ENCODE data around the gene TLR6.

The TLR6 gene

DNA sequence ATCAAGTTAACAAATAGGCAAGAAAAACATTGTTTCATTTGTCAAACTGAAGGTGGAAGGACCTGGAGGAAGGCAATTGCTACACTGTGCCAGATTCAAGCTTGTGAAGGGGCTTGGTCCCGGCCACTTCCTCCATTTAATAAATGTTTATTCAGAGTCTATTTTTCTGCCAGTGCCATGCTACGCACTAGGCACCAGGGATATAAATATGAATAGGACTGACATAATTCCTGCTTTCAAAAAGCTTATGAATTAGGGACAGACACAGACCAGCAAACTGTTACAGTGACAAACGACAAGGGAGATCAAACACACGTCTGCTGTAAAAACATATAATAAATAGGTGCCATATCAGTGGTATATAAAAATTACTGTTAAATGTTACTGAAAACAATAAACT lies 571 bp downstream of the TLR6 start:
- H3K4ac ChIP-seq (ENCODE audit: low read depth in 1 of 2, low read length in 2 of 2) = no peak overlapping the region
- no peak overlapping the region for H2BK12ac ChIP-seq (ENCODE audit: low read length in 2 of 2)
- peak overlapping the region; percentile 84 for H3K9ac ChIP-seq (ENCODE audit: low read length)
- WGBS = 90% methylated on average over 2 of the region's 4 CpGs
- no peaks in the 10 kb centered on the region for H3K27me3 ChIP-seq (ENCODE audit: control insufficient read depth in 1 of 2, insufficient read depth in 1 of 2, low read length in 2 of 2)
- H3K14ac ChIP-seq (ENCODE audit: low read length in 2 of 2) = no peak overlapping the region
- no peak overlapping the region for H2BK5ac ChIP-seq (ENCODE audit: low read depth, low read length, poor library complexity, severe bottlenecking)
- H3K79me1 ChIP-seq (replicated peaks; ENCODE audit: low read length, poor library complexity, severe bottlenecking) = peaks cover 5% of the 10 kb centered on the region
- peak overlapping the region in 1 of 2 experiments; percentile 65 for H3K4me3 ChIP-seq (ENCODE audit: insufficient read depth in 1 of 2, low read depth in 1 of 2, low read length in 2 of 2)
- no peak overlapping the region for H3K27ac ChIP-seq (ENCODE audit: low read length, poor library complexity, severe bottlenecking)
- H2AK5ac ChIP-seq (ENCODE audit: low read length, severe bottlenecking) = peak overlapping the region; percentile 13
- H3K23ac ChIP-seq (ENCODE audit: low read length in 2 of 2) = no peak overlapping the region
- H3K18ac ChIP-seq (ENCODE audit: low read depth in 1 of 2, low read length in 2 of 2) = no peak overlapping the region
- no peak overlapping the region for H4K8ac ChIP-seq (ENCODE audit: low read length)
- H3K4me1 ChIP-seq (ENCODE audit: control insufficient read depth, insufficient read depth, low read depth, low read length) = peaks cover 7% of the 10 kb centered on the region
- no peak overlapping the region for H2BK120ac ChIP-seq (ENCODE audit: low read depth, low read length)
- H3K36me3 ChIP-seq (ENCODE audit: control insufficient read depth in 1 of 2, insufficient read depth in 2 of 2, low read depth in 1 of 2, low read length in 2 of 2) = no peaks in the 10 kb centered on the region
- H2AFZ ChIP-seq (ENCODE audit: low read depth, low read length) = no peak overlapping the region
- H2BK15ac ChIP-seq (ENCODE audit: low read depth, poor library complexity, severe bottlenecking) = no peak overlapping the region
- no peak for DNase-seq
- H4K91ac ChIP-seq (ENCODE audit: low read length) = no peak overlapping the region
- no peaks in the 10 kb centered on the region for H3K9me3 ChIP-seq (ENCODE audit: control insufficient read depth, low read length)
- peak overlapping the region; percentile 53 for H3K4me2 ChIP-seq (ENCODE audit: low read length, poor library complexity, severe bottlenecking)

DNA sequence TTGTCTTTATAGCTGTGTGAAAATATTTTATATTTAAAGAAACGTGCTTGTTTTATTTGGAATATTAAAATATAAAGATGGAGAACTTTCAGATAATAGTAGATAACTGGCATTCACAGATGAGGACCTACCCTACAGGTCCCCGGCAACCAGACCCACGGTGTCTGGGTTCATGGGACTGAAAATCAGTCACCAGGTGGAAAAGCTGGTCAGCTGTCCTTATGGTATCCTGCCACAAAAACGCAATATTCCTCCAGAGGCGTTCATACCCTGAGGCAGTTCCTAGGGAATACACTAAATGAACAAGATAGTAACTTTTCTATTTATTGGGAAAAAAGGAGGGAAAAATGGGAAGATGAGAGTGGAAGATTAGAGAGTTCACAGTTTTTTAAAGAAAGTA lies 1.2 kb downstream of the TLR6 start:
- Histone ChIP-seq H2BK120ac (ENCODE audit: low read depth, low read length) (no peak overlapping the region), H3K27ac (ENCODE audit: low read length, poor library complexity, severe bottlenecking) (no peak overlapping the region), H3K4me3 (ENCODE audit: insufficient read depth in 1 of 2, low read depth in 1 of 2, low read length in 2 of 2) (no peak overlapping the region), H3K9me3 (ENCODE audit: control insufficient read depth, low read length) (no peaks in the 10 kb centered on the region), H2AK5ac (ENCODE audit: low read length, severe bottlenecking) (no peak overlapping the region), H2BK5ac (ENCODE audit: low read depth, low read length, poor library complexity, severe bottlenecking) (peak overlapping the region; percentile 79), H2BK15ac (ENCODE audit: low read depth, poor library complexity, severe bottlenecking) (no peak overlapping the region), H4K91ac (ENCODE audit: low read length) (no peak overlapping the region), H3K18ac (ENCODE audit: low read depth in 1 of 2, low read length in 2 of 2) (no peak overlapping the region), H3K36me3 (ENCODE audit: control insufficient read depth in 1 of 2, insufficient read depth in 2 of 2, low read depth in 1 of 2, low read length in 2 of 2) (no peaks in the 10 kb centered on the region), H3K27me3 (ENCODE audit: control insufficient read depth in 1 of 2, insufficient read depth in 1 of 2, low read length in 2 of 2) (no peaks in the 10 kb centered on the region), H2BK12ac (ENCODE audit: low read length in 2 of 2) (no peak overlapping the region), H3K23ac (ENCODE audit: low read length in 2 of 2) (no peak overlapping the region), H3K4ac (ENCODE audit: low read depth in 1 of 2, low read length in 2 of 2) (no peak overlapping the region), H3K79me1 (replicated peaks; ENCODE audit: low read length, poor library complexity, severe bottlenecking) (peaks cover 5% of the 10 kb centered on the region), H2AFZ (ENCODE audit: low read depth, low read length) (no peak overlapping the region), H3K9ac (ENCODE audit: low read length) (peak overlapping the region; percentile 84), H3K14ac (ENCODE audit: low read length in 2 of 2) (no peak overlapping the region), H3K4me1 (ENCODE audit: control insufficient read depth, insufficient read depth, low read depth, low read length) (peaks cover 7% of the 10 kb centered on the region), H4K8ac (ENCODE audit: low read length) (peak overlapping the region; percentile 77), H3K4me2 (ENCODE audit: low read length, poor library complexity, severe bottlenecking) (no peak overlapping the region)
- no peak for DNase-seq
- 97% methylated on average over 5 of the region's 5 CpGs for WGBS

DNA sequence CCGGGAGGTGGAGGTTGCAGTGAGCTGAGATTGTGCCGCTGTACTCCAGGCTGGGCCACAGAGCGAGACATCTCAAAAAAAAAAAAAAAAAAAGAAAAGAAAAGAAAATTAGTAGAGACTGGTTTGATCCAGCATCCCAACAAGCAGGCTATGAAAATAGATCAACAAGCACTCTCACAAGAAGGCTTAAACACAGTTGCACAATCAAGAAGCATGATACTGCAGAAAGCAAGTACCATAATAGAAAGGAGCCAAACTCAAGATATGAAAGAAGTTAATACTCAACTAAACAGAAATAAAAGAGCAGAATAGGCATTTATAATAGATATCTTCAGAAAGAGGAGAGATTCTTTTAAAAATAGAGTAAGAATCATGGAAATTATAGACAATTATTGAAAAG lies 10.6 kb downstream of the TLR6 start:
- Histone ChIP-seq H2BK12ac (ENCODE audit: low read length in 2 of 2) (no peak overlapping the region), H3K4me1 (ENCODE audit: control insufficient read depth, insufficient read depth, low read depth, low read length) (no peaks in the 10 kb centered on the region), H3K79me1 (replicated peaks; ENCODE audit: low read length, poor library complexity, severe bottlenecking) (peaks cover 5% of the 10 kb centered on the region)

DNA sequence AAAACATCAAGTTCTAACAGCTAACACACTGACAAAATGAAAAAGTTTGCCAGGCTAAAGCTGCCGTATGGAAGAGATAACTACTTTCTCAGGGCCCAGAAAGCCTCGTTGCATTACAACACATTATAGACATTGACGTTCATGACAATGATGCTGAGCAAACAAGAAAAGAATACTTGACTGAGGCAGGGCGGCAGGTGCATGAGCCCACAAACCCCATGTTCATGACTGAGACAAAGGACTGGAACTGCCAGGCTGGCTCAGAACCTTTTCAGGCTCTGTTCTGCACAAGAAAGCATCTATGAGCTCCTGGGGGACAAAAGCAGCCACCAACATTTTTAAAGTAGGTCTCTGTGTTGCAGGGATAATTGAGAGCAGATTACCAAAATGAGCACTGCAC lies 13.6 kb downstream of the TLR6 start:
- Histone ChIP-seq H3K9ac (ENCODE audit: low read length) (no peak overlapping the region), H4K8ac (ENCODE audit: low read length) (no peak overlapping the region), H3K4me1 (ENCODE audit: control insufficient read depth, insufficient read depth, low read depth, low read length) (no peaks in the 10 kb centered on the region), H3K4me2 (ENCODE audit: low read length, poor library complexity, severe bottlenecking) (no peak overlapping the region), H3K14ac (ENCODE audit: low read length in 2 of 2) (no peak overlapping the region), H2BK12ac (ENCODE audit: low read length in 2 of 2) (no peak overlapping the region), H2BK120ac (ENCODE audit: low read depth, low read length) (no peak overlapping the region), H4K91ac (ENCODE audit: low read length) (no peak overlapping the region), H3K4ac (ENCODE audit: low read depth in 1 of 2, low read length in 2 of 2) (no peak overlapping the region), H2AK5ac (ENCODE audit: low read length, severe bottlenecking) (no peak overlapping the region), H3K79me1 (replicated peaks; ENCODE audit: low read length, poor library complexity, severe bottlenecking) (peaks cover 5% of the 10 kb centered on the region), H3K9me3 (ENCODE audit: control insufficient read depth, low read length) (no peaks in the 10 kb centered on the region), H3K36me3 (ENCODE audit: control insufficient read depth in 1 of 2, insufficient read depth in 2 of 2, low read depth in 1 of 2, low read length in 2 of 2) (no peaks in the 10 kb centered on the region), H3K4me3 (ENCODE audit: insufficient read depth in 1 of 2, low read depth in 1 of 2, low read length in 2 of 2) (no peak overlapping the region), H2AFZ (ENCODE audit: low read depth, low read length) (no peak overlapping the region), H3K23ac (ENCODE audit: low read length in 2 of 2) (no peak overlapping the region), H2BK15ac (ENCODE audit: low read depth, poor library complexity, severe bottlenecking) (no peak overlapping the region), H3K27me3 (ENCODE audit: control insufficient read depth in 1 of 2, insufficient read depth in 1 of 2, low read length in 2 of 2) (no peaks in the 10 kb centered on the region), H3K27ac (ENCODE audit: low read length, poor library complexity, severe bottlenecking) (no peak overlapping the region), H3K18ac (ENCODE audit: low read depth in 1 of 2, low read length in 2 of 2) (no peak overlapping the region), H2BK5ac (ENCODE audit: low read depth, low read length, poor library complexity, severe bottlenecking) (no peak overlapping the region)
- no peak for DNase-seq
- WGBS = 91% methylated on average over 4 of the region's 4 CpGs

More for the DNA sequence above, 10.6 kb downstream of the TLR6 start:
- H3K27ac ChIP-seq (ENCODE audit: low read length, poor library complexity, severe bottlenecking) = no peak overlapping the region
- no peak overlapping the region for H4K91ac ChIP-seq (ENCODE audit: low read length)
- H2AK5ac ChIP-seq (ENCODE audit: low read length, severe bottlenecking) = no peak overlapping the region
- H2BK120ac ChIP-seq (ENCODE audit: low read depth, low read length) = no peak overlapping the region
- no peaks in the 10 kb centered on the region for H3K27me3 ChIP-seq (ENCODE audit: control insufficient read depth in 1 of 2, insufficient read depth in 1 of 2, low read length in 2 of 2)
- no peaks in the 10 kb centered on the region for H3K9me3 ChIP-seq (ENCODE audit: control insufficient read depth, low read length)
- no peaks in the 10 kb centered on the region for H3K36me3 ChIP-seq (ENCODE audit: control insufficient read depth in 1 of 2, insufficient read depth in 2 of 2, low read depth in 1 of 2, low read length in 2 of 2)
- H3K4me3 ChIP-seq (ENCODE audit: insufficient read depth in 1 of 2, low read depth in 1 of 2, low read length in 2 of 2) = no peak overlapping the region
- no peak for DNase-seq
- H3K14ac ChIP-seq (ENCODE audit: low read length in 2 of 2) = no peak overlapping the region
- H3K9ac ChIP-seq (ENCODE audit: low read length) = no peak overlapping the region
- H3K4ac ChIP-seq (ENCODE audit: low read depth in 1 of 2, low read length in 2 of 2) = no peak overlapping the region
- no peak overlapping the region for H2AFZ ChIP-seq (ENCODE audit: low read depth, low read length)
- no peak overlapping the region for H3K18ac ChIP-seq (ENCODE audit: low read depth in 1 of 2, low read length in 2 of 2)
- H2BK5ac ChIP-seq (ENCODE audit: low read depth, low read length, poor library complexity, severe bottlenecking) = no peak overlapping the region
- H3K23ac ChIP-seq (ENCODE audit: low read length in 2 of 2) = no peak overlapping the region
- H3K4me2 ChIP-seq (ENCODE audit: low read length, poor library complexity, severe bottlenecking) = no peak overlapping the region
- no peak overlapping the region for H4K8ac ChIP-seq (ENCODE audit: low read length)
- WGBS = 92% methylated on average over 1 of the region's 3 CpGs
- H2BK15ac ChIP-seq (ENCODE audit: low read depth, poor library complexity, severe bottlenecking) = no peak overlapping the region

Data from mesenchymal stem cell (in vitro differentiated cells and primary cell).